GM19035 (cell line): ENCODE measurements around the gene POLR3F.
"Not testable (repeated sequence)": the region's sequence is repeated elsewhere in the genome, so short reads cannot be mapped to it uniquely, and the experiment has no call there.

Source experiments
- ATAC-seq: cut with Tn5 transposase; IDR thresholded peaks from one replicate; pipeline ENCODE4 v1.9.1; 2021; ENCODE audit not compliant: unreplicated experiment

POLR3F gene

GRCh38 chr20:18466894-18467730 is at the start of gene POLR3F, which contains the start of gene DZANK1:
Gene POLR3F (plus strand): TSS chr20:18467390. CDS start chr20:18467507, 117 bp downstream.
Gene DZANK1 (minus strand): TSS chr20:18467030. CDS start chr20:18465358, 1,672 bp downstream.
- ATAC-seq = peak; percentile 98

- no peak for ATAC-seq
Observed at GRCh38 chr20:18421608-18422007, 45.6 kb upstream of the POLR3F start.

GRCh38 chr20:18427214-18427613 is 40.0 kb upstream of the POLR3F start:
- no peak for ATAC-seq

GRCh38 chr20:18428490-18429173 is 38.6 kb upstream of the POLR3F start:
- no peak for ATAC-seq

GRCh38 chr20:18430172-18430826 is 36.9 kb upstream of the POLR3F start:
- no peak for ATAC-seq

- no peak for ATAC-seq
Observed at GRCh38 chr20:18431206-18431605, 36.0 kb upstream of the POLR3F start.

- no peak for ATAC-seq
Observed at GRCh38 chr20:18436847-18437246, 30.3 kb upstream of the POLR3F start.

- no peak for ATAC-seq
Observed at GRCh38 chr20:18440403-18440802, 26.8 kb upstream of the POLR3F start.

GRCh38 chr20:18443886-18444285 is 23.3 kb upstream of the POLR3F start:
- ATAC-seq = no peak

GRCh38 chr20:18456600-18456999 is 10.6 kb upstream of the POLR3F start:
- no peak for ATAC-seq

- ATAC-seq = no peak
Observed at GRCh38 chr20:18465536-18466200, 1.5 kb upstream of the POLR3F start.

- ATAC-seq = peak; percentile 39
Observed at GRCh38 chr20:18466574-18466893, 656 bp upstream of the POLR3F start.

GRCh38 chr20:18477218-18477617 is 10.0 kb downstream of the POLR3F start:
- ATAC-seq = no peak

- no peak for ATAC-seq
Observed at GRCh38 chr20:18477821-18478220, 10.6 kb downstream of the POLR3F start.

GRCh38 chr20:18481596-18481995 is 14.4 kb downstream of the POLR3F start:
- no peak for ATAC-seq

GRCh38 chr20:18488301-18488700 is 21.1 kb downstream of the POLR3F start:
- ATAC-seq = no peak

GRCh38 chr20:18496042-18496441 is 28.9 kb downstream of the POLR3F start:
- ATAC-seq = no peak

GRCh38 chr20:18496740-18497592 is 29.8 kb downstream of the POLR3F start, which contains the start of gene RBBP9:
Gene RBBP9 (minus strand): TSS chr20:18497225. CDS start chr20:18497167, 58 bp downstream.
- peak; percentile 98 for ATAC-seq

GRCh38 chr20:18497603-18498002 is 30.4 kb downstream of the POLR3F start:
- ATAC-seq = no peak

GRCh38 chr20:18501672-18502071 is 34.5 kb downstream of the POLR3F start:
- not testable (repeated sequence) for ATAC-seq
